ENCODE results near the gene FANK1. TPM values are rescaled to one million over a fixed set of nuclear protein-coding genes. Genes with fewer than 3 reads are reported as not detected.
A peak's percentile ranks its signal among the peaks of the same experiment; 100 is the strongest.

The FANK1 gene
- polyA plus RNA-seq, 3 donors, result 0.20 TPM; not detected in 2

- Histone ChIP-seq H3K27ac (ENCODE audit: low read depth in 1 of 2, low read length in 2 of 2) (no peak overlapping the region), H3K9me3 (replicated peaks in 1 of 2; ENCODE audit: control insufficient read depth in 1 of 2, insufficient read depth in 1 of 2, low read length in 2 of 2) (no peaks in the 10 kb centered on the region), H3K36me3 (replicated peaks in 1 of 2; ENCODE audit: control insufficient read depth in 1 of 2, insufficient read depth in 2 of 2, low read length in 2 of 2) (no peaks in the 10 kb centered on the region), H3K4me2 (replicated peaks; ENCODE audit: extremely low read depth, low read length, poor library complexity, severe bottlenecking) (no peak overlapping the region), H3K4me1 (ENCODE audit: control insufficient read depth in 1 of 2, insufficient read depth in 2 of 2, low read length in 2 of 2) (peaks cover 0 to 3% of the 10 kb centered on the region in 2 donors), H3K4me3 (replicated peaks in 1 of 3; ENCODE audit: low read depth in 2 of 3, low read length in 3 of 3) (no peak overlapping the region), H3K9ac (ENCODE audit: insufficient read depth, low read length, poor library complexity, severe bottlenecking) (no peak overlapping the region), H3K79me2 (ENCODE audit: insufficient read depth, low read length) (no peaks in the 10 kb centered on the region), H4K20me1 (ENCODE audit: insufficient read depth, low read length) (no peaks in the 10 kb centered on the region), H2AFZ (ENCODE audit: insufficient read depth, low read depth, low read length, poor library complexity, severe bottlenecking) (no peak overlapping the region), H3K27me3 (ENCODE audit: control insufficient read depth in 2 of 2, insufficient read depth in 2 of 2, low read length in 2 of 2) (no peaks in the 10 kb centered on the region)
- TF ChIP-seq, protein P1, sequence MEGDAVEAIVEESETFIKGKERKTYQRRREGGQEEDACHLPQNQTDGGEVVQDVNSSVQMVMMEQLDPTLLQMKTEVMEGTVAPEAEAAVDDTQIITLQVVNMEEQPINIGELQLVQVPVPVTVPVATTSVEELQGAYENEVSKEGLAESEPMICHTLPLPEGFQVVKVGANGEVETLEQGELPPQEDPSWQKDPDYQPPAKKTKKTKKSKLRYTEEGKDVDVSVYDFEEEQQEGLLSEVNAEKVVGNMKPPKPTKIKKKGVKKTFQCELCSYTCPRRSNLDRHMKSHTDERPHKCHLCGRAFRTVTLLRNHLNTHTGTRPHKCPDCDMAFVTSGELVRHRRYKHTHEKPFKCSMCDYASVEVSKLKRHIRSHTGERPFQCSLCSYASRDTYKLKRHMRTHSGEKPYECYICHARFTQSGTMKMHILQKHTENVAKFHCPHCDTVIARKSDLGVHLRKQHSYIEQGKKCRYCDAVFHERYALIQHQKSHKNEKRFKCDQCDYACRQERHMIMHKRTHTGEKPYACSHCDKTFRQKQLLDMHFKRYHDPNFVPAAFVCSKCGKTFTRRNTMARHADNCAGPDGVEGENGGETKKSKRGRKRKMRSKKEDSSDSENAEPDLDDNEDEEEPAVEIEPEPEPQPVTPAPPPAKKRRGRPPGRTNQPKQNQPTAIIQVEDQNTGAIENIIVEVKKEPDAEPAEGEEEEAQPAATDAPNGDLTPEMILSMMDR (IDR thresholded peaks at IDR 0.05), result no peak
- Mint-ChIP-seq H3K9me3 (no peaks in the 10 kb centered on the region), H3K4me1 (peaks cover 3% of the 10 kb centered on the region), H3K27me3 (ENCODE audit: low read depth in 3 of 3) (no peaks in the 10 kb centered on the region), H3K4me3 (no peak overlapping the region), H3K27ac (peak overlapping the region in 1 of 7 donors; percentile 34), H3K36me3 (no peaks in the 10 kb centered on the region)
- 100% methylated on average over 2 of the region's 4 CpGs for WGBS (ENCODE audit: insufficient coverage)
- intact Hi-C loops (cut with micrococcal nuclease), result loop anchor here (5.0 to 10.0 kb wide), 5 partner anchors 110 to 1870 kb away; partner anchors contain the start of gene ADAM12 (in 1 of the 2)
- no peak for DNase-seq
Measured at GRCh38 chr10:125984346-125984745, 88.0 kb downstream of the FANK1 start.

GRCh38 chr10:125984865-125985495 lies 88.6 kb downstream of the FANK1 start:
- Histone ChIP-seq H3K27me3 (ENCODE audit: control insufficient read depth in 2 of 2, insufficient read depth in 2 of 2, low read length in 2 of 2) (no peaks in the 10 kb centered on the region), H4K20me1 (ENCODE audit: insufficient read depth, low read length) (no peaks in the 10 kb centered on the region), H3K27ac (ENCODE audit: low read depth in 1 of 2, low read length in 2 of 2) (no peak overlapping the region), H3K79me2 (ENCODE audit: insufficient read depth, low read length) (no peaks in the 10 kb centered on the region), H3K4me2 (replicated peaks; ENCODE audit: extremely low read depth, low read length, poor library complexity, severe bottlenecking) (no peak overlapping the region), H3K4me3 (replicated peaks in 1 of 3; ENCODE audit: low read depth in 2 of 3, low read length in 3 of 3) (no peak overlapping the region), H3K4me1 (ENCODE audit: control insufficient read depth in 1 of 2, insufficient read depth in 2 of 2, low read length in 2 of 2) (peaks cover 0 to 3% of the 10 kb centered on the region in 2 donors), H3K9me3 (replicated peaks in 1 of 2; ENCODE audit: control insufficient read depth in 1 of 2, insufficient read depth in 1 of 2, low read length in 2 of 2) (no peaks in the 10 kb centered on the region), H3K36me3 (replicated peaks in 1 of 2; ENCODE audit: control insufficient read depth in 1 of 2, insufficient read depth in 2 of 2, low read length in 2 of 2) (no peaks in the 10 kb centered on the region), H2AFZ (ENCODE audit: insufficient read depth, low read depth, low read length, poor library complexity, severe bottlenecking) (no peak overlapping the region), H3K9ac (ENCODE audit: insufficient read depth, low read length, poor library complexity, severe bottlenecking) (no peak overlapping the region)
- Mint-ChIP-seq H3K36me3 (no peaks in the 10 kb centered on the region), H3K4me3 (no peak overlapping the region), H3K4me1 (peaks cover 3% of the 10 kb centered on the region), H3K9me3 (peaks cover 0 to 2% (median 0%) of the 10 kb centered on the region in 7 donors), H3K27me3 (ENCODE audit: low read depth in 3 of 3) (no peaks in the 10 kb centered on the region), H3K27ac (no peak overlapping the region)
- TF ChIP-seq, protein P1 (IDR thresholded peaks at IDR 0.05), result no peak
- intact Hi-C loops (cut with micrococcal nuclease), result loop anchor here (5.0 to 10.0 kb wide), 5 partner anchors 110 to 1870 kb away; partner anchors contain the start of gene ADAM12 (in 1 of the 2)
- WGBS (ENCODE audit: insufficient coverage), result 60% methylated on average over 1 of the region's 6 CpGs
- peak in 1 of 3 donors; percentile 3 for DNase-seq

All from CD14-positive monocyte (primary cell).